GM10847 (cell line): ENCODE measurements around the gene CDR2.

Experiments used
- POLR2A ChIP-seq: IDR thresholded peaks from 2 replicates; pipeline ENCODE4 v1.6.1; 2011; ENCODE audit not compliant: insufficient read length; ENCODE audit errors: extremely low read depth

Gene CDR2

DNA sequence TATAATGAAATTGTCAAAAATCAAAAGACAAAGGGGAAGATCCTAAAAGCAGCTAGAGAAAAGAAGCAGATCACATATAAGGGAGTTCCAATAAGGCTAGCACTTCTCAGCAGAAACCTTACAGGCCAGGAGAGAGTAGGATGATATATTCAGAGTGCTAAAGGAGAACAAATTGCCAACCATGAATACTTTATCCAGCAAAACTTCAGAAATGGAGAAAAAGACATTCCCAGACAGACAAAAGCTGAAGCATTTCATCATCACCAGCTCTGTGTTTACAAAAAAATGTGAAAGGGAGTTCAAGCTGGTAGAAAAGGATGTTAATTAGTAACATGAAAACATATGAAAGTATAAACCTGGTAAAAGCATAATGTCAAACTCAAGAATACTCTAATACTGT lies 37.4 kb downstream of the CDR2 start:
- TF ChIP-seq POLR2A: no peak

DNA sequence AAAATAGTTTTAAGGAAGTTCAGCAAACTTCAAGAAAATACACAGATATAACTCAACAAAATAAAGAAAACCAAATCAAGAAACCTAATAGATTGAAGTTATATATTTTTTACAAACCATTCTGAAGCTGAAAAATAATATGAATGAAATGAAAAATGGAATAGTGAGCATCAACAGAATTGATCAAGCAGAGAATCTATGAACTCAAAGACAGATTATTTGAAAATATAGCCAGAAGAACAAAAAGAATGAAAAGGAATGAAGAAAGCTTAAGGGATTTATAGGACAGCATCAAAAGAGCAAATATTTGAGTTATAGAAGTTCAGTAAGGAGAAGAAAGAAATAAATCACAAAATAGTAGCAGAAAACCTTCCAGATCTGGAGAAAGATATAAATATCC lies 37.8 kb downstream of the CDR2 start:
- no peak for TF ChIP-seq POLR2A

DNA sequence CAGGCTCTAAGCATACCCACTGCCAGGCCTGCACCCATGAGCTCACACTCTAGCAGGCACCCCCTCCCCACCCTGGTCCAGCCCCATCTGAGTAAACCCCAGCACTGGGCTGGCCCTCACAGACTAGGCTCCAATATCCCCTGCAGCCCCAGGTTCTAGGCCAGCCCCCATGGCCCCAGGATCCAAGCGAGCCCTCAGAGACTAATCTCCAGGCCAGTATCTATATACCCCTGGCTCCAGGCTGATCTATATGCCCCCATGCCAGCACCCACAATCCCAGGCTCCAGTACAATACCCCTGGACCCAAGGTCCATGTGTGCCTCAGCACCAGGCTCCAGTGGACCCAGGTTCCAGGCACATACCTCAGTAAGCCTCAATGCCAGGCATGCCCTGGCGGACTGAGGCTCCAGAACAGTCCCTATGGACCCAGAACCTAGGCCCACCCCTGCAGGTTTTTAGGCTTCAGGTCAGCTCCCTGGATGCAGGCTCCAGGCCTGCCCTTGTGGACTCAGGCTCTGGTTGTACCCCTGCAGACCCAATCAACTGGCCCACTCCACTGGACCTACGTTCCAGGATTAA lies 38.7 kb downstream of the CDR2 start:
- no peak for TF ChIP-seq POLR2A

DNA sequence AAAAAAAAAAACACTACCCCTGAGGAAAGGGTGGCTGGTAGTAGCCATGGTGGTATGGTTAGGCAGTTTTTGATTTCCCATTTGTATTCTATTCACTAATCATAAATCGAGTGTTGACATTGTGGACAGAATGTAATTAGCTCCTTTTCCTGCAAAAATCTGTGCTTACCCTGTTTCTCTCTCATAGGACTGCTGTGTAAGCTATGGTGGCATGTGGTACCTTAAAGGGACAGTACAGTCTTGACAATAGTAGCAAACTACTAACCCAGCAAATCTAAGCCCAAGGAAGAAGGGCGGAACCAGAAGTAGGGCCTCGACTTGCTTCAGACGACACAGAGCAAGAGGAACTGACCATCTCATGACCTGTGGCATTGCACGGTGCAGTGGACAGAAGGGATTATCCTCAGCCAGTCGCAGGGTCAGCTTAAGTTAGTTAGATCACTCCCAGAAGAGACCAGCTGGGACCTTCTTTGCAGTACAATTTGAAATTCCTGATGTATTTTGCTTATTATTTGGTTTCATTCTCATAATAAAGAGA lies 40.9 kb downstream of the CDR2 start:
- TF ChIP-seq POLR2A: no peak

DNA sequence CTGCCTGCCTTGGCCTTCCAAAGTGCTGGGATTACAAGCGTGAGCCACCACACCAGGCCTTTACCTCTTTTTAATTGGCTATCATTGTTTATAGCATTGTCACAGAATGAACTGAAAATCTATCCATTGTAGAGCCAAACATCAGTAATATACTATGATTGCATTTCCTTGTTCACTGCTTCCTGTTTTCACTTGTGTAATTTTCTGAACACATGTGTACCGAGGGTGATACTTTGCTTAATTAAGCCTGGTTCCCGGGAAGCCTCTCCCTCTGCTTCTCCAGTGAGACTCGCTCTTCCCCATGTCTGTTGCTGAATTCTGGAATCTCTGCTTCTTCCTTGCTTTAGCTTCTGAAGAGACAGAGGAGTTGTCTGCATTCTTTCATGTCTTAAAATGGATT lies 44.1 kb downstream of the CDR2 start:
- no peak for TF ChIP-seq POLR2A

DNA sequence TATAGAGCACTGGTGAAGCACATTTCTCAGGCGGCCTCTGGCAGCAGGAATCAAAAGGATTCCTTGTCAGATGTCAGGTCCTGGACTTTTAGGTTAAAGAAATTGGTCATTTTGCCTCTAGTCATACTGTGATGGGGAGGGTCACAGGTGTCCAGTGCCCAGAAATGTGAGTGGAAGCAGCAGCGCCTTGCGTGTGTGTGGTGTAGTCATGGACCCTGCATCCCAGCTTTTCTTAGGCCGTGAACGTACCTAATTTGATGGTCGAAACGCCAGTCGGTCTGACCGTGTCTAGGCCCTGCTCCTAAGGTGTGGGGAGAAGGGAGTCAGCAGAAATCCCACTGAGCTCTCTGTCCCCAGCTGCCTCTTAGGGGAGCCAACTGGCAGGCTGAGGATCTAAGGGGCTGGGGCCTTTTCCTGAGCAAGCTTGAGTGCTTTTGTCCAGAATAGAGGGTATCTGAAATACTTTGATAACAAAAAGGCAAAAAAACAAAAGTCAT lies 45.2 kb downstream of the CDR2 start:
- no peak for TF ChIP-seq POLR2A

DNA sequence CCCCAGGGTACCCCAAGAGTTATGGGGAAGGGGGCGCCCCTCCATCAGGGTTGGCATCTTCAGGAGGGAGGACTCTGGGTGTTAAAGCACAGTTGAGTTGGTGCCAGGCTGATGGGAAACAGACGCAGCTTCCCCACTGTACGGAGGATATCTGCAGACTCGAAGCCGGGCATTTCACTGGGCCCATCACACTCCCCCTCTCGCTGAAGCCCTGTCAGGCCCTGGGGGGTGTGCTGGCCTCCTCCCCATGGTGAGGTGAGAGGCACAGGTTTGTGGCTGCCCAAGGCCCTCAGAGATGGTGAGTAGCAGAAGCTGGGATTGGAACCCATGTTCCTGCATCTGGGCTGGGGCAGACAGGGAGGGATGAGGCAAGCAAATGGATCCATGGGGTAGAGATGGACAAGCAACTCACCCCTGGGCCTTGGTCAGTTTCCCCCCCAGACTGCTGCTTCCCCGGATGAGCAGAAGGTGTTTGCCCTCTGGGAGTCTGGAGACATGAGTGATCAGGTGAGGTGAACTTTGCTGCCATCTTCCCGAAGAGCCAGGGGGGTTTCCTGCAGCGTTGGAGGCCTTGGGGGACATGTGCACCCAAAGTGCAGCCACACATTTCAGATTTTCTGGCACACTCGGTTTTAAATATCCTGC lies 46.2 kb downstream of the CDR2 start:
- no peak for TF ChIP-seq POLR2A

DNA sequence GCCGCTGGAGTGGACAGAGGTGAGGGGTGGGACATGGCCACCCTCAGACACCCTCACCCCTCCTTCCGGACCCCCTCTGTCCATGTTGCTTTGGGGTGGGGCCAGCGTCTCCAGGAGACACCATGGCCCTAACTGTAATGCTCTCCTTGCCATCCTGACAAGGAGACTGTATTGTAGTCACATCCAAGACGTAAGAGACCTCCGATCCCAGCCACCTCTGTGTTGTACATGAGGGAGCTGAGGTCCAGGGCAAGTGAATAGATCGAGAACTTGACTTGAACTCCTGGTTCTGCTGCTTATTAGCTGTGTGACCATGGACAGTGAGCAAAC lies 47.0 kb downstream of the CDR2 start:
- no peak for TF ChIP-seq POLR2A

DNA sequence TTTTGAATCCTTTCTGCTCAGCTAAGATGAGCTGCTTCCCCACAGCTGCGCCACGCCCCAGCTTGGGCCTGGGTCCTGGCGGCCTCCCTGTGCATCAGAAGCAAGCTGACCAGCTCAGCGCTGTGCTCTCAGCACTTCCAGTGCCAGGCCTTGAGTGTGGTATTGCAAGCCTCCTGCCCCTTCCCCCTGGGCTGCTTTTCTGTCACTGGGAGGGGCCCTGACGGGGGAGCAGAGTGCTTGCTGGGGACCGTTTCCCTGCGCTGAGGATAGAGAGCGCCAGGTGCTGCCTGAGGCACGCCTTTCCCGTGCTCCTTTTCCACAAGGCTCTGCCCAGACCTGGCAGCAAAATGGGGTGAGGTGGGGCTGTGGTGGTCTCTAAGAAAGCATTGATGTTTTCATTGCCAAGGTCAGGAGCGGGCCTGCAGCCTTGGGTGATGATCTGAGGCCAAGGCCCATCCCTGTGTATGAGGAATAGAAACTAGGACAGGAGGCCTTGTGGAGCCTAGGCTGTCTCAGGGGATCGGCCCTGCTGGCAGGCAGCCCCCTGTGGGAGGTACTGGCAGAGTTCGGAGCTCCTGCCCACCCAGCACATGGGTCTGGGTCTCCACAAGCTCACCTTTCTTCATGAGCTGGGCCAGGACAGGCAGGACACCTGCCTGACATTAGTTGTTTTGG lies 47.5 kb downstream of the CDR2 start:
- TF ChIP-seq POLR2A: no peak

DNA sequence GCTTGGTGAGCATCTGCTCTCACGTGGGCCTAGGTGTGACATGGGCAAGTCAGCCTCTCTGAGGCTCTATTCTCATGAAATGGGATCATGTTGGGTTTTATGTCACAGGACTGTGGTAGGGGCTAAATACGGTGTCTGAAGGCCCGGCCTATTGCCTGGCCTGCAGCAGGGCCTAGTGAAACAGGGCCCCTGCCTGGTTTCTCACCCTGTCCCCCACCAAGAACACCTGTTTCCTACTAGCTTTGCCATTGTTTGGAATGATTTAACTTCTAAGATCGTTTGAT lies 48.1 kb downstream of the CDR2 start:
- no peak for TF ChIP-seq POLR2A

DNA sequence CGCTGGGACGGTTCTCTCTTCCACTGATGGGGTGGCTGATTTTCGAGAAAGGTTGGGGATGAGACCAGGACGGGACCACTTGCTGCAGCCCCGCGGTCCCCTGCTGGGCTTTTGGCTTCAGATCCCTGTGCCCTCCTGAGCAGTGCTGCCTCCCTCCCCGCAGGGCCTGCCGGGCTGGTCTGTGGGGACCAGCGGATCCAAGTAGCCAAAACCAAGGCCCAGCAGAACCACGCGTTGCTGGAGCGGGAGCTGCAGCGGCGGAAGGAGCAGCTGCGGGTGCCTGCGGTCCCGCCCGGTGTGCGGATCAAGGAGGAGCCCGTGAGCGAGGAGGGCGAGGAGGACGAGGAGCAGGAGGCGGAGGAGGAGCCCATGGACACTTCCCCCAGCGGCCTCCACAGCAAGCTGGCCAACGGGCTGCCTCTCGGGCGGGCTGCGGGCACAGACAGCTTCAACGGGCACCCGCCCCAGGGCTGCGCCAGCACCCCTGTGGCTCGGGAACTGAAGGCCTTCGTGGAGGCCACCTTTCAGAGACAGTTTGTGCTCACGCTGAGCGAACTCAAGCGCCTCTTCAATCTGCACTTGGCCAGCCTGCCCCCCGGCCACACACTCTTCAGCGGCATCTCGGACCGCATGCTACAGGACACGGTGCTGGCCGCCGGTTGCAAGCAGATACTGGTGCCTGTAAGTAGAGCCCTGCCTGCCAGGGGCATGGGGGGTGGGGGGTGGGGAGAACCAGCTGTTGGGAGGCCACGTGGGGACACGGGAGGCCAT lies 48.6 kb downstream of the CDR2 start:
- no peak for TF ChIP-seq POLR2A

DNA sequence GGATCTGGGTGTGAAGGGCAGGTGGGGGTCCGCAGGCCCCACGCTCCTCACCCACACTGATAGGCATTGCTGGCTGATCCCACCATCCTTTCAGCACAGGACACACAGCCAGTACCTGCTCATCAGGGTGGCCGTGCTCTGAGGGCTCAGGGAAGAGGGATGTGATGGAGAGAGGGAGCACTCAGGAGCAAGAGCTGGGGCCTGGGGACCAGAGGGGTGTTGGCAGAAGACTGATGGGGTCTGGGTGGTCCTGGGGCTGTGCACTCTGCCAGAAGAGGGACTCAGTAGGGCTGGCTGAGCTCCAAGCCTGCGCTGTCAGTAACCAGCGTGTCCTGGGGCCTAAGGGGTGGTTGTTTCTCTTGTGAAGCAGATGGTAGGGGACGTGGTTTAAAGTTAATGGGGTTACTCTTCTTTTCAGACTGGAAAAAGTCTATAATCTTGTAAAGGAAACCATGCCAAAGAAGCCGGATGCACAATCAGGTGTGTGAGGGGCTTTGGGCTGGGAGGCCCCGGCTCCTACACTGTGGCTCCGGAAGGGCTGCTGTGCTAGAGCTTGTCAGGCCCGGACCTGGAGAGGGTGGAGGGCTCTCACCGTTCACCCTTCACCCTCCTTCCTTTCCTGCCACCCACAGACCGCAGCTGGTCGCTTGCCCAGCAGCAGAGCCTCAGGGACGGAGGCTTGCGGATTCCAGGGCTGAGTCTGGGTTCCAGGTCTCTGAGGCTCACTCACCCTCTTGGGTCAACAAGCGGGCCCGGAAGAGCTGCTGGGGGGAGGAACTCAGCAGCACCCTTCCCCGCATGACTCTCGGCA lies 49.4 kb downstream of the CDR2 start:
- no peak for TF ChIP-seq POLR2A

DNA sequence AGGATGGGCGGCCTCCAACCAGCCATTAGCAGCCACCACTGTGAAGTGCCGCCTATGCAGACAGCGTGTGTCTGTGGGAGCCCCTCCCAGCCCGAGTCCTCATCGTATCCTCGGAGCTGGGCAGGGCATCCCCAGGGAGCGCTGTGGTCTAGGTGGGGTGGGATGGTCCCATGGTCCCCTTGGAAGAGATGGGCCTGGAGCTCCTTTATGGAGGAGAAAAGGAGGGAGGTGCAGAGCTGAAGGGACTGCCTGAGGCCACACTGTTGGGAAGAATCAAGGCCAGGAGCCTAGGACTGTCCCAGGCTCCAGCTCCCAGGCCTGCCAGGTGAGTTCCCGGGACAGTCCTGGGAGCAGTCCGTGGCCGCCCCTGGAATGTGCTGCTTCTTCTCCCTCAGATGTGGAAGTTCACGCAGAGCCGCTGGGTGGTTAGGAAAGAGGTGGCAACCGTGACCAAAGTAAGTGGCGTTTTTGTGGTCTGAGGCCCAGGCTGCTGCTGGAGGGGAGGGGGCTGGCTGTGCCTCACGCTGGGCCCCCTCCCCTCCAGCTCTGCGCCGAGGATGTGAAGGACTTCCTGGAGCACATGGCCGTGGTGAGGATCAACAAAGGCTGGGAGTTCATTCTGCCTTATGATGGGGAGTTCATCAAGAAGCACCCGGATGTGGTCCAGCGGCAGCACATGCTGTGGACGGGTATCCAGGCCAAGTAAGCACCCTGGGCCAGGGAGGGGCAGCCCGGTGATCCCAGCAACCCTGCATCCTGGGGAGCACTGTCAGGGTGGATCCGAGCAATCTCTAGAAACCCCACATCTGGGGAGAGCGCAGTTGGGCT lies 50.2 kb downstream of the CDR2 start:
- no peak for TF ChIP-seq POLR2A

DNA sequence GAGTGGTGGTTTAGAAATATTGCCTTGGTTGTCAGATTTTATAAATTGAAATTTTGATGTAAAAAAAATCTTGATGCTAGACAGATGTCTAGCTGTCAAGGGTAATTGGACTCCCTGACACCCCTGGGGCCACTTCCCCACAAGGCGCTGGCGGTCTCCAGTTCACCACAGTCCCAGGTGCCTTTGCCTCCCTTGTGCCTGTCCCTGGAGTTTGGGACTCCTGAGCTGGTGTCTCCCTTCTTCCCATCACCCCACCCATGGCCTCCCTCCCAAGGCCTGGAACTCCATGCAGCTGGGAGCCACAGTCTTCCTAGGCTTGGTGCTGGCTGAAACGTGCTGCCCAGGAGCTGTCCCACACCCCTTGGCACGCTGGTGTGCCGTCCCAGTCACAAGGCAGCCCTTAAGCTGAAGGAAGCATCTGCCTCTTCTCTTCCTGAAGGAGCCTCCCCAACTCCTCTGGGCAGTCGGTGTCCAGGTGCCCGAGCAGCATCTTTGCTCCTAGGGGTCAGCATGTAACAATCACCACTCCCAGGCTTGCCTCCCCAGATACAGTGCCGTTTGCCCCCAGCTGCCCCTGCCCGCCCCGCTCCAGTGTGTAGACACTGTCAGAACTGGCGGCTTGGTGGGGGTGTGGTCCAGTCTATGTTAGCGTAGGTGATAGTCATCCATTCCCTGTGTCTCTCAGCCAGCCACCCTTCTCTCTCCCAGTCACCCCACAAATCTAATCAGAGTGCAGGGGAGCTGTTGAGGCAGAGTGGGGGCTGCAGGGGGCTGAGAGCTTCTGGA lies 51.1 kb downstream of the CDR2 start:
- no peak for TF ChIP-seq POLR2A

DNA sequence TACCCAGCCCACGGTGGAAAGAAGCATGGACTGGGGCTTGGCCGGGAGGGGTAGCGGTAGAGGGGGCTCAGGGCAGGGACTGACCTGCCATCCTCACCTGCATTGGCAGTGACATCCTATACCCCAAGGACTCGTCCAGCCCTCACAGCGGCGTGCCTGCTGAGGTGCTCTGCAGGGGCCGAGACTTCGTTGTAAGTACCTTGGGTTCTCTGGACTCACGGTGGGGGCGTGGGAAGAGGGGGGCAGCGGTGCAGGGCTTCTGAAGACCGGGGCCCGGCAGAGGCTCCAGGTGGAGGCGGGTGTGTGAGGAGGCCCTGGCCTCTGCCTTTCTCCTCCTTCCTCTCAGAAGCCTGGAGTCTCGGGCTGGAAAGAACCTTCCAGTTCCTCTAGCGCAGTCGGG lies 51.7 kb downstream of the CDR2 start:
- no peak for TF ChIP-seq POLR2A
